Astrocyte of the spinal cord (primary cell): ENCODE measurements around the gene TRIM38.
"Not testable (repeated sequence)": the region's sequence is repeated elsewhere in the genome, so short reads cannot be mapped to it uniquely, and the experiment has no call there.

Source experiments
- DNase-seq: peaks from one replicate; pipeline ENCODE4 v3.0.0; 2011; ENCODE audit warnings: low read depth, low spot score
- H3K4me3 ChIP-seq: 2 replicates; pipeline ENCODE4 v1.5.1; 2011; ENCODE audit warnings: low read depth, mild to moderate bottlenecking, low read length, moderate library complexity
- in situ Hi-C: cut with HindIII; loops from 2 replicates; pipeline ENCODE4 v1.10.0; 2017; ENCODE audit warnings: low sequenced_read_pairs
- TF ChIP-seq, protein P1 (sequence below): IDR thresholded peaks from 2 replicates; pipeline ENCODE4 v1.5.1; 2012; ENCODE audit warnings: low read depth, mild to moderate bottlenecking, low read length, inconsistent platforms

The TRIM38 gene

DNA sequence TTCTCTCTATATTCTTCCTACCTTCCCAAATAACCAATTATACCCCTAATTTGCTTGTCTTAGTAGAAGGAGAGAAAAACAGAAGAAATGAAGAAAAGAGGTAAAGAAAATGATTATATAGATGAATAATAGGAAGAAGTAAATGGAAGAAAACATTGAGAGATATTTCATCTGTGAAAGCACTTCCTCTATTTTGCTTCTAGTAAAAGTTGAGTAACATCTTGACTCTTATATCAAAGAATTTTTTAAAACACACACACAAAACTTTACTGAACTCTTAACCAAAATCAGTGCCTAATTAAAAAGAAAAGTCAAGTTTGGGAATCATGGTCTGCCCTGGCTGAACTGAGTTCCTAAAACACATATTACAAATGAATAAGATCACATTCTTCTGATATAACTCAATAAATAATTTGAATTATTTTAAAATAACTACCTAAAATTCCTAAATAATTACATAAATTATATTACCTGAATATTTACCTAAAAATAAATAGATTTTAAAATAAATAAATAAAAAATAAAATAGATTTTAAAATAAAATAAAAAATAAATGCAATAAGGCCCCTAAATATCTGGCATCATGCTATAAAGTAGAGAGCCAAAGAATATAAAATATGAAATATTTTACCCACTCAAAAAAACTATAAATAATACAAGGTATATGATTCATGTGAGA lies 40.9 kb upstream of the TRIM38 start:
- DNase-seq, result no peak
- in situ Hi-C loops, result no loop called here
- TF ChIP-seq, protein P1, sequence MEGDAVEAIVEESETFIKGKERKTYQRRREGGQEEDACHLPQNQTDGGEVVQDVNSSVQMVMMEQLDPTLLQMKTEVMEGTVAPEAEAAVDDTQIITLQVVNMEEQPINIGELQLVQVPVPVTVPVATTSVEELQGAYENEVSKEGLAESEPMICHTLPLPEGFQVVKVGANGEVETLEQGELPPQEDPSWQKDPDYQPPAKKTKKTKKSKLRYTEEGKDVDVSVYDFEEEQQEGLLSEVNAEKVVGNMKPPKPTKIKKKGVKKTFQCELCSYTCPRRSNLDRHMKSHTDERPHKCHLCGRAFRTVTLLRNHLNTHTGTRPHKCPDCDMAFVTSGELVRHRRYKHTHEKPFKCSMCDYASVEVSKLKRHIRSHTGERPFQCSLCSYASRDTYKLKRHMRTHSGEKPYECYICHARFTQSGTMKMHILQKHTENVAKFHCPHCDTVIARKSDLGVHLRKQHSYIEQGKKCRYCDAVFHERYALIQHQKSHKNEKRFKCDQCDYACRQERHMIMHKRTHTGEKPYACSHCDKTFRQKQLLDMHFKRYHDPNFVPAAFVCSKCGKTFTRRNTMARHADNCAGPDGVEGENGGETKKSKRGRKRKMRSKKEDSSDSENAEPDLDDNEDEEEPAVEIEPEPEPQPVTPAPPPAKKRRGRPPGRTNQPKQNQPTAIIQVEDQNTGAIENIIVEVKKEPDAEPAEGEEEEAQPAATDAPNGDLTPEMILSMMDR, result no peak
- no peak overlapping the region for H3K4me3 ChIP-seq

DNA sequence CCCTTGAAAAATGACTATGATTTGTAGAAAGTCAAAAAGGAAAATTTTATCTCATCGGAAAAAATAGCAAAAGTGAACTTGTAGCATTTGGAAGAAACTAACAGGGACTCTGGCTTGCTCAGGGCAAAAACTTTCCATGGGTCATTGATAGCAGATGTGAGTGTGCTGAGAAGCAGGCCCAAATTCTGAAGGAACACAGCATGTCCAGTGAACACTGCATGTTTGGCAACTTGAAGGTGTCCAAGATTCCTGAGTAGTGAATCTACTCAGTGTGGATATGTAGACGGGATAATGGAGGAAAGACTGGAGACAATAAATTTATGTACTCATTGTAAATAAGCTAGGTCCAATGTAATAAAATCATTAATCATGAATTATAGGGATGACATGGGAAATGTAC lies 40.3 kb upstream of the TRIM38 start:
- TF ChIP-seq, protein P1, result no peak
- H3K4me3 ChIP-seq, result no peak overlapping the region
- DNase-seq, result no peak
- in situ Hi-C loops, result no loop called here

DNA sequence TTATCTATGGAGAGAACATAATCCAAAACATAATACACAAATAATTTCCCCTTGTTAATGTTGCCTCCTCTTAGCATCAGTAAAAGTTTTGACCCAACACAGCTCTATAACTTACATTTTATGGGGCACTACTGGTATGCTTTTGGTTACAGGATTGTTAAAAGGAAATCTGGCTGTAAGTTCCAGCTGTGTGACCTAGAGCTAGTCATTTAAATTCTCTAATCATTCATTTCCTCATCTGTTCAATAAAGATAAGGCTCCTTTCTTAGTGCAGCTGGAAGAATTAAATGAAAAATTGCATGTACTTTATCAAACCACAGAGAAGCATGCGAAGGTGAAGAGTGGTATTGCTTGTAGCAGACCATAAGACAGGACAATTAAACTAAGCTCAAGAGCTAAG lies 36.7 kb upstream of the TRIM38 start:
- TF ChIP-seq, protein P1, result no peak
- in situ Hi-C loops, result no loop called here
- H3K4me3 ChIP-seq, result no peak overlapping the region
- no peak for DNase-seq

DNA sequence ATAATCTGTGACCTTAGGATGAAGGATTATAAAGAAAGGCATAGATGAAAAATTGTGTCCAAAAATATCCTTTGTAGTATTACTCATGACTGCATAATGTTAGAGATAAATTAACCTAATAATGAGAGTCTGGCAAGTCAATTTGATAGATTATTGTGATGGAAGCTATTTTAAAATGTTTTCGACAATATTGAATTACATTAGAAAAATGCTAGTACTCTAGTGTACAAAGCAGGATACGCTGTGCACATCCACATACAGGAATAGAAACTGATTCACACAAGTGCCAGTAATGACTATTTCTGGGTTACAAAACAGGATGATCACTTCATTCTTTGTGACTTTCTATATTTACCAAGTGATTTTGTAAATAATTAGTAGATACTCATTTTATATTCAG lies 35.4 kb upstream of the TRIM38 start:
- in situ Hi-C loops, result no loop called here
- DNase-seq, result no peak
- TF ChIP-seq, protein P1, result no peak
- no peak overlapping the region for H3K4me3 ChIP-seq

DNA sequence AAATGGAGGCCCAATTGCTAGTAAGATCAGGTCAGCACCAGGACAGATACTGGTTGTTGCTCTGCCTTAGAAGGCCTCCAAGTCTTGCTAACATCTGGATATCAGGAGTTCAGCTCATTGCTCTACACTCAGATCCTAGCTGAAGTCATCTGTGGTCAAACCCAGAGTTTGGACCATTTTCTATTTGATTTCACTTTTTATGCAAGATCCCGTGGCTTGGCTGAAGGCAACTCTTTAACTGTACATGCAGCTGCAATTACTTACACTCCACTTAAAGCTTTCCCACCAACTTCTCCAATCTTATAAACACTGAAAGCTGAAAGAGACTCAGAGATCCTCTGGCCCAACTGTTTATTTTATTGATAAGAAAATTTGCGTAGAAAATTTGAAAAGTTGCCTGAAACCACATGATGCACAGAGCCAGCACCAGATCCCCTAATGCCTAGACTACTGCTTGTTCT lies 34.8 kb upstream of the TRIM38 start:
- H3K4me3 ChIP-seq, result no peak overlapping the region
- DNase-seq, result peak; percentile 1
- TF ChIP-seq, protein P1, result no peak
- in situ Hi-C loops, result no loop called here

DNA sequence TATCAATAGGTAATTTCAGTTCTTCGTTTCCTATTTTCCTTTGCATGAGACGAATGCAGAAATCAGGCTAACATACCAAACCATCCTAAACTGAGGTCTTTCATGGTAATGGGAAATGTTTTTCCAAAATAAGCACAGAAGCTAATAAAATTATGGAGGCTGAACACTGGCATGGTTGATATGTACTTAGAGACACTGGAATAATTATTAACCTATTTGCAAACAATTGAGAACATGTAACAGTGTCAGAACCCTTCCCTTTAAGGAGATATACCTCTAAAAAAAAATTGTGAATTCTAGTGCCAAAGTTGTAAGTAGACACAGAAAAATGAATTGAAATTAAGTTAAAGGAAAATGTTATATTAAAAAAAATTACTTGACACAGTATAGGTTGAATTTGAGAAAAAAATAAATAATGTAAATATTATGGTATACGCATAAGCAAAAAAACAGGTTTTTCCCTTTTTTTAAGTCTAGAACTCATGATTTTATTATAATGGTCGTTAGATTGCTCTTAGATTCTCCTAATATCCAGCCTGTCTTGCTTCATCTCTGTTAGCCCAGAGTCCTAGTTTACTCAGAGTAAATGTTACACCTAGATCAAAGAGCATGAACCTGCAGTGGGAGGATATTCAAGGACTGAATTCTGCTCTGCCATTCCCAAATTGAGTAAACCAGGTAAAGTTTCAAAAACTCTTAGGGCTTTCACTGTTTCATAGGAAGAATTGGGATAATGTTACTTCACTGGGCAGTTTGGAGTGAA lies 33.9 kb upstream of the TRIM38 start:
- TF ChIP-seq, protein P1, result no peak
- no peak for DNase-seq
- no peak overlapping the region for H3K4me3 ChIP-seq
- in situ Hi-C loops, result no loop called here

DNA sequence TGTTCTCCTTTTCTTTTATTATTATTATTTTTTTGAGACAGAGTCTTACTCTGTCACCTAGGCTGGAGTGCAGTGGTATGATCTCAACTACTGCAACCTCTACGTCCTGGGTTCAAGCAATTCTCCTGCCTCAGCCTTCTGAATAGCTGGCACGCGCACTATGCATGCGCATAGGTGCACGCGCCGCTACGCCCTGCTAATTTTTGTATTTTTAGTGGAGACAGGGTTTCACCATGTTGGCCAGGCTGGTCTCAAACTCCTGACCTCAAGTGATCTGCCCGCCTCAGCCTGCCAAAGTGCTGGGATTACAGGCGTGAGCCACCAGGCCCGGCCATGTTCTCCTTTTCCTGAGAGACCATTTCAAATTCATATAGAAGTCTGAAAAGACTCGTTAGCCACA lies 32.8 kb upstream of the TRIM38 start:
- DNase-seq, in situ Hi-C loops, H3K4me3 ChIP-seq: not testable (repeated sequence)
